Measurements from ENCODE around the gene EYA3. TPM values are rescaled to one million over a fixed set of nuclear protein-coding genes. Genes with fewer than 3 reads are reported as not detected.

EYA3 gene
- total and polyA plus RNA-seq, 2 donors (not counting 3 experiments of a cell fraction or from before 2014, with no cell fraction given): 12.7 to 33.0 TPM

- Histone ChIP-seq H3K4me3 (replicated peaks in 1 of 3; ENCODE audit: insufficient read depth in 1 of 3, low read depth in 1 of 3, low read length in 3 of 3) (no peak overlapping the region), H3K9me1 (replicated peaks; ENCODE audit: control insufficient read depth, extremely low read depth, insufficient read depth, low read length) (no peaks in the 10 kb centered on the region), H3K36me3 (ENCODE audit: control insufficient read depth in 2 of 2, extremely low read depth in 1 of 2, insufficient read depth in 2 of 2, low read length in 2 of 2) (no peaks in the 10 kb centered on the region), H3K27ac (ENCODE audit: insufficient read depth, low read depth, low read length) (no peak overlapping the region), H3K4me2 (ENCODE audit: insufficient read depth, low read length) (no peak overlapping the region), H3K9ac (replicated peaks; ENCODE audit: extremely low read depth, insufficient read depth, low read length) (no peak overlapping the region), H2AFZ (ENCODE audit: low read depth, low read length) (no peak overlapping the region), H3K9me3 (replicated peaks; ENCODE audit: control insufficient read depth, insufficient read depth, low read length) (no peaks in the 10 kb centered on the region), H3K27me3 (ENCODE audit: control insufficient read depth in 2 of 2, insufficient read depth in 2 of 2, low read length in 2 of 2) (peaks cover 0 to 2% of the 10 kb centered on the region in 2 experiments), H3K4me1 (ENCODE audit: control insufficient read depth, extremely low read depth, insufficient read depth, low read length) (no peaks in the 10 kb centered on the region), H4K20me1 (replicated peaks; ENCODE audit: control insufficient read depth, extremely low read depth, insufficient read depth, low read length) (no peaks in the 10 kb centered on the region), H3K79me2 (ENCODE audit: control insufficient read depth, insufficient read depth, low read length) (no peaks in the 10 kb centered on the region)
- BruUV-seq (replicated peaks): no TSS peak
- intact Hi-C loops (cut with micrococcal nuclease): no loop called here
- POLR2A ChIA-PET: no interaction called here
- CTCF ChIA-PET: interaction anchor here (1.7 kb wide), 1 partner anchor 10 kb away, joined by 4 read pairs; no protein-coding TSS in a partner anchor
- FAIRE-seq (no peak), DNase-seq (ENCODE audit: low read depth, low spot score) (no peak)
- TF ChIP-seq CTCF (IDR thresholded peaks at IDR 0.05; ENCODE audit: extremely low read depth in 1 of 2, insufficient read depth in 1 of 2, low read depth in 1 of 2, low read length in 2 of 2) (no peak), GATA2 (IDR thresholded peaks at IDR 0.05; ENCODE audit: insufficient read depth, insufficient read length, low read depth, low read length) (no peak), JUN (IDR thresholded peaks at IDR 0.05; ENCODE audit: borderline replicate concordance, insufficient read depth, insufficient read length, low read depth) (no peak), FOS (IDR thresholded peaks at IDR 0.05; ENCODE audit: borderline replicate concordance, insufficient read depth, low read length) (no peak), POLR2A (IDR thresholded peaks at IDR 0.05; ENCODE audit: low read depth, low read length) (no peak), EZH2 (IDR thresholded peaks at IDR 0.05; ENCODE audit: borderline replicate concordance, low read depth, low read length, severe bottlenecking) (no peak), MAX (IDR thresholded peaks at IDR 0.05; ENCODE audit: insufficient read depth, insufficient read length) (no peak), MYC (IDR thresholded peaks at IDR 0.05; ENCODE audit: low read depth, low read length) (no peak), POLR2AphosphoS5 (IDR thresholded peaks at IDR 0.05; ENCODE audit: insufficient read depth, low read depth, low read length) (no peak)
- dilution Hi-C loops (cut with MboI; ENCODE audit: extremely low pct_ligation_motif_present, low sequenced_read_pairs): no loop called here
Measured at GRCh38 chr1:27931184-27931583, 157.2 kb downstream of the EYA3 start.

Measured in endothelial cell of umbilical vein (primary cell).